ENCODE data around the gene COPZ2. TPM values are rescaled to one million over a fixed set of nuclear protein-coding genes. Genes with fewer than 3 reads are reported as not detected.
A peak's percentile ranks its signal among the peaks of the same experiment; 100 is the strongest.
"Not testable (repeated sequence)": the region's sequence is repeated elsewhere in the genome, so short reads cannot be mapped to it uniquely, and the experiment has no call there.

The COPZ2 gene
- polyA plus RNA-seq (ENCODE audit: insufficient read length in 4 of 4): 10 to 100 TPM; 19.5 to 24.2 (median 19.5) TPM

GRCh38 chr17:48037036-48037837 lies at the start of gene COPZ2:
TSS of gene COPZ2 (minus strand) at chr17:48037797. CDS start at chr17:48037777, 20 bp downstream.
- DNase-seq (ENCODE audit: low read depth in 4 of 4, low spot score in 3 of 4): no peak

- DNase-seq (ENCODE audit: low read depth in 4 of 4, low spot score in 3 of 4): no peak
These were observed 47.3 kb upstream of the COPZ2 start for GRCh38 chr17:48084932-48085331.

- no peak for DNase-seq (ENCODE audit: low read depth in 4 of 4, low spot score in 3 of 4)
These were observed 44.3 kb upstream of the COPZ2 start for GRCh38 chr17:48081858-48082257.

- DNase-seq (ENCODE audit: low read depth in 4 of 4, low spot score in 3 of 4): not testable (repeated sequence)
These were observed 39.6 kb upstream of the COPZ2 start for GRCh38 chr17:48077152-48077551.

GRCh38 chr17:48074322-48075081 lies 36.9 kb upstream of the COPZ2 start:
- peak; percentile 60 to 73 (median 67) for DNase-seq (ENCODE audit: low read depth in 4 of 4, low spot score in 3 of 4)

GRCh38 chr17:48073566-48074094 lies 36.0 kb upstream of the COPZ2 start:
- DNase-seq (ENCODE audit: low read depth in 4 of 4, low spot score in 3 of 4): not testable (repeated sequence)

- not testable (repeated sequence) for DNase-seq (ENCODE audit: low read depth in 4 of 4, low spot score in 3 of 4)
These were observed 35.2 kb upstream of the COPZ2 start for GRCh38 chr17:48072811-48073210.

GRCh38 chr17:48071654-48072053 lies 34.1 kb upstream of the COPZ2 start:
- no peak for DNase-seq (ENCODE audit: low read depth in 4 of 4, low spot score in 3 of 4)

DNA sequence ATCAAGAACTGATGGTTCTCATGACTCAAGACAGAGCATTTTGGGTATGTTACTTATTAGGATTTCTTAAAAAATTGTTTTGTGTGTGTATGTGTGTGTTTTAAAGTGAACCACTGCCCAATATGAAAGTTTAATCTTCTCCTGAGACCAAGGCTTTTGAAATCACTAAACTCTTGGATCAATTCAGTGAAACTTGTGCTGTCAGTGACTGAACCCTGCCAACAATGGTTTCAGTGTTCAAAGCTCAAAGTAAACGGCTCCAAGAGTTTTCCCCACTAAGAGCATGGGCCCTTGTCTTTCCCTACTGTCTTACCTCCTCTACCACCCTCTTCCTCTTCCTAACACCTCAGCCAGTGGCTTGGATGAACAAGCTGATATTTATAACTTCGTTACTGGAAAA lies 32.6 kb upstream of the COPZ2 start:
- DNase-seq (ENCODE audit: low read depth in 4 of 4, low spot score in 3 of 4): no peak

GRCh38 chr17:48068491-48068961 lies 30.9 kb upstream of the COPZ2 start:
- DNase-seq (ENCODE audit: low read depth in 4 of 4, low spot score in 3 of 4): no peak

- not testable (repeated sequence) for DNase-seq (ENCODE audit: low read depth in 4 of 4, low spot score in 3 of 4)
These were observed 30.2 kb upstream of the COPZ2 start for GRCh38 chr17:48067808-48068207.

GRCh38 chr17:48067245-48067644 lies 29.6 kb upstream of the COPZ2 start:
- DNase-seq (ENCODE audit: low read depth in 4 of 4, low spot score in 3 of 4): no peak

DNA sequence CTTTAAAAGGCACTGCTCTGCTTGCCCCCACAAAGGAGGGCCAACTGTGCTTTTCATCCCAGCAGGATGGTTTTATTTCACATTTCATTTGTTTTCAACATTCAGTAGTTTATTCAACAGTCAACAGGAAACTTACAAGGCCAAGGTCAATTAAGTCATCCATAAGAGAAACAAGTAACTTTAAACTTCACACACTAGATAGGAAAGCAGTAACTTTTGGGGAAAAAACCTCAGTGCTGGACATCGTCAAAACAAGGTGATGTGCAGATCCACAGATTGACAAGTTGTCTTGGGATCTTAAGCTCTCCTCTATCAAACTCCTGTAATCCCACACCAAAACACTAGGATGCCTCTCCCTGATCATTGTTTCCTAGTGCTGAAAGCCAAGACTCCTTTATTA lies 29.1 kb upstream of the COPZ2 start:
- no peak for DNase-seq (ENCODE audit: low read depth in 4 of 4, low spot score in 3 of 4)

GRCh38 chr17:48066192-48066591 lies 28.6 kb upstream of the COPZ2 start:
- no peak for DNase-seq (ENCODE audit: low read depth in 4 of 4, low spot score in 3 of 4)

GRCh38 chr17:48064638-48065037 lies 27.0 kb upstream of the COPZ2 start:
- DNase-seq (ENCODE audit: low read depth in 4 of 4, low spot score in 3 of 4): no peak

DNA sequence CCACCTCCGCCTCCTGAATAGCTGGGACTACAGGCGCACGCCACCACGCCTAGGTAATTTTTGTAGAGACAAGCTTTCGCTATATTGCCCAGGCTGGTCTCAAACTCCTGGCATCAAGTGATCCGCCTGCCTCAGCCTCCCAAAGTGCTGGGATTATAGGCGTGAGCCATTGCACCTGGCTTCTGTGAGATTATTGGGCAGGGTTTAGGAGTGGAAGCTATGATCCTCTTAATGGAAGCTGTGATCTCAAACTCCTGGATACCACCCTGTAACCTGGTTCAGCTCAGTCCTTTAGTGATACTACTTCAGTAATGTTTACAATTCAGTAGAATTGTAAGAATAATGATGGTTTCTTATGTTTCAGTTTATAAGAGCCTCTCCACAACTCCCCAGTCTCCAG lies 24.7 kb upstream of the COPZ2 start:
- DNase-seq (ENCODE audit: low read depth in 4 of 4, low spot score in 3 of 4): no peak

- DNase-seq (ENCODE audit: low read depth in 4 of 4, low spot score in 3 of 4): no peak
These were observed 22.7 kb upstream of the COPZ2 start for GRCh38 chr17:48060249-48060648.

GRCh38 chr17:48059125-48059668 lies 21.6 kb upstream of the COPZ2 start:
- no peak for DNase-seq (ENCODE audit: low read depth in 4 of 4, low spot score in 3 of 4)

DNA sequence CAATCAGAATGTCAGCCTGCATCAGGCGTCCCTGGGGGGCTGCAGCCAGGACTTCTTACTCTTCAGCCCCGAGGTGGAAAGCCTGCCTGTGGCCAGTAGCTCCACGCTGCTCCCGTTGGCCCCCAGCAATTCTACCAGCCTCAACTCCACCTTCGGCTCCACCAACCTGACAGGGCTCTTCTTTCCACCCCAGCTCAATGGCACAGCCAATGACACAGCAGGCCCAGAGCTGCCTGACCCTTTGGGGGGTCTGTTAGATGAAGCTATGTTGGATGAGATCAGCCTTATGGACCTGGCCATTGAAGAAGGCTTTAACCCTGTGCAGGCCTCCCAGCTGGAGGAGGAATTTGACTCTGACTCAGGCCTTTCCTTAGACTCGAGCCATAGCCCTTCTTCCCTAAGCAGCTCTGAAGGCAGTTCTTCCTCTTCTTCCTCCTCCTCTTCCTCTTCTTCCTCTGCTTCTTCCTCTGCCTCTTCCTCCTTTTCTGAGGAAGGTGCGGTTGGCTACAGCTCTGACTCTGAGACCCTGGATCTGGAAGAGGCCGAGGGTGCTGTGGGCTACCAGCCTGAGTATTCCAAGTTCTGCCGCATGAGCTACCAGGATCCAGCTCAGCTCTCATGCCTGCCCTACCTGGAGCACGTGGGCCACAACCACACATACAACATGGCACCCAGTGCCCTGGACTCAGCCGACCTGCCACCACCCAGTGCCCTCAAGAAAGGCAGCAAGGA lies 21.0 kb upstream of the COPZ2 start:
- no peak for DNase-seq (ENCODE audit: low read depth in 4 of 4, low spot score in 3 of 4)

DNA sequence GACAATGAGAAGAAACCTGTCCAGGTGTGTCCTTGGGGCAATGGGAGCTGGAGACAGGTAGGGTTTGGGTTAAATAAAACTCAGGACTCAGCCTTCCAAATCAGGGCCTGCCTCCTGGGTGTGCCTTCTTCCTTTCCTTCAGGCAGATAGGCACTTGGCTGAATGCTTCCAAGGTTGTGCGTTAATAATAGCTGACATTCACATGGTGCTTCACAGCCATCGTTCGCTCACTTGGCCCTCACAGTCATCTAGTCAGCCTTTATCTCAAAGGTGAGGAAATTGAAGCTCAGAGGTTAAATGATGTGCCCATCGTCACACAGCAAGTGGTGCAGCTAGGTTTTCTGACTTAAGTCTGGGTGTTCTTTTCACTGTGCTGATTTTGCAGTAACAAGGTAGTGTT lies 20.0 kb upstream of the COPZ2 start:
- DNase-seq (ENCODE audit: low read depth in 4 of 4, low spot score in 3 of 4): no peak
